ENCODE results near the gene SYNE3.

SYNE3 gene

GRCh38 chr14:95541346-95541745, 24.9 kb upstream of the SYNE3 start:
- no peak for TF ChIP-seq CTCF (IDR thresholded peaks at IDR 0.05; ENCODE audit: control extremely low read depth, extremely low read depth, low read depth, missing control alignments)
- ChIA-PET POLR2A (no interaction called here), CTCF (interaction anchor here (1.0 to 1.8 kb wide), 3 partner anchors 11 to 99 kb away, joined by 3 to 5 read pairs (median 4); no protein-coding TSS in a partner anchor)
- DNase-seq (ENCODE audit: extremely low spot score) = no peak

DNA sequence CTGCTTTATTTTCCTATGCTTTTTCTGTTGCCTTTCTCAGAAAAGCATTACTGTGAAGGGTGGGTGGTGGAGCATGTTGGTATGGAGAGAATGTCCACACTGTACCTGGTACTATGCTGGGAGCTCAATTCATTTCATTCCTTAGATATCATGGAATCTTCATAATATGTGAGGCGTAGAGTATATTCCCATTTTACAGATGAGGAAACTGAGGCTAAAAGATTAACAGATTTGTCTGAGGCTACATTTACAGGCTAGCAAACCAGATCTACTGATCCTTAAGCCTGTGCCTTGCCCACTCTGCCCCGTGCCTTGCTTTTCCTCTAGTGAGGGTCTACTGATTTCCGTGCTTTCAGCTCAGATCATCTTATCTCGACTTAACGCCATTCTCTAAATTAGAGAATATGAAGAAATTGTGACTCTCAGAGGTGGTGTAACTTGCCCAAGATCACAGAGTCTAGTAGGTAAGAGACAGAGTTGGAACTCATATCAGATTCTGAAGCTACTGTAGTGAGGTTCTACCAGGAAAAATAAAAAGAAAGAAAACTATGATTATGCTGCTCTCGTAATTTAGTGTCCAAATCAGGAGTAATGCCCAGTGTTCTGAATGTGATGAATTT, 23.9 kb upstream of the SYNE3 start:
- DNase-seq (ENCODE audit: extremely low spot score) = no peak
- no peak for TF ChIP-seq CTCF (IDR thresholded peaks at IDR 0.05; ENCODE audit: control extremely low read depth, extremely low read depth, low read depth, missing control alignments)
- CTCF ChIA-PET = interaction anchor here (1.0 to 5.7 kb wide), 5 partner anchors 13 to 139 kb away, joined by 3 to 27 read pairs (median 4); no protein-coding TSS in a partner anchor
- POLR2A ChIA-PET = no interaction called here

- ChIA-PET POLR2A (no interaction called here), CTCF (interaction anchor here (0.8 to 5.7 kb wide), 6 partner anchors 10 to 141 kb away, joined by 3 to 27 read pairs (median 3); no protein-coding TSS in a partner anchor)
- no peak for TF ChIP-seq CTCF (IDR thresholded peaks at IDR 0.05; ENCODE audit: control extremely low read depth, extremely low read depth, low read depth, missing control alignments)
- no peak for DNase-seq (ENCODE audit: extremely low spot score)
Observed at GRCh38 chr14:95538801-95539509, 22.5 kb upstream of the SYNE3 start.

GRCh38 chr14:95537298-95538089, 21.0 kb upstream of the SYNE3 start:
- DNase-seq (ENCODE audit: extremely low spot score) = no peak
- CTCF ChIA-PET = interaction anchor here (1.0 to 5.7 kb wide), 5 partner anchors 10 to 95 kb away, joined by 4 to 27 read pairs (median 4); no protein-coding TSS in a partner anchor
- POLR2A ChIA-PET = no interaction called here
- TF ChIP-seq CTCF (IDR thresholded peaks at IDR 0.05; ENCODE audit: control extremely low read depth, extremely low read depth, low read depth, missing control alignments) = no peak

DNA sequence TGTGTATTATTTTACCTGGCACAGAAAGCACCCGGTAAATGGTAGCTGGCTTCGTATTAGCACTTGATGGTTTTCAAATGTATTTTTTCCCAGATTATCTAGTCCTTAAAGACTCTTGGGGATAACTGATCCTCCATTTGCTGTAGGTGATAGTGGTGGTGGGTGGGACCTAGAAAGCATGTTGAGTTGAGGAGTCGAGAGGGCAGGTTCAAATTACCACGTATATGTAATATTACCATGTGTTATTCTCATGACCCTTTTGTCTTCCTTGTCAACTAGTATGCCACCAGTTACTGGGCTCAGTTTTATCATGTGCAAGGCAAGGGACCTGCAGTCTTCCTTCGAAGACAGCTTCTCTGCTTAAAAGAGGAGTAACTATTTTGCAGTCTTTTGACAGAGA, 20.2 kb upstream of the SYNE3 start:
- no peak for DNase-seq (ENCODE audit: extremely low spot score)
- ChIA-PET POLR2A (no interaction called here), CTCF (interaction anchor here (1.0 to 5.7 kb wide), 7 partner anchors 9 to 120 kb away, joined by 3 to 27 read pairs (median 4); no protein-coding TSS in a partner anchor)
- no peak for TF ChIP-seq CTCF (IDR thresholded peaks at IDR 0.05; ENCODE audit: control extremely low read depth, extremely low read depth, low read depth, missing control alignments)

- ChIA-PET CTCF (interaction anchor here (1.2 to 5.7 kb wide), 6 partner anchors 9 to 119 kb away, joined by 3 to 27 read pairs (median 6); no protein-coding TSS in a partner anchor), POLR2A (no interaction called here)
- TF ChIP-seq CTCF (IDR thresholded peaks at IDR 0.05; ENCODE audit: control extremely low read depth, extremely low read depth, low read depth, missing control alignments) = no peak
- DNase-seq (ENCODE audit: extremely low spot score) = no peak
Observed at GRCh38 chr14:95536036-95536593, 19.7 kb upstream of the SYNE3 start.
